ENCODE measurements around the gene FAM120B.

The FAM120B gene

GRCh38 chr6:170404697-170405096, 98.1 kb downstream of the FAM120B start:
- TF ChIP-seq CTCF (IDR thresholded peaks at IDR 0.05): no peak

- no peak for TF ChIP-seq CTCF (IDR thresholded peaks at IDR 0.05)
These were observed 98.9 kb downstream of the FAM120B start for GRCh38 chr6:170405311-170405975.

GRCh38 chr6:170407200-170407599, 100.6 kb downstream of the FAM120B start:
- no peak for TF ChIP-seq CTCF (IDR thresholded peaks at IDR 0.05)

- TF ChIP-seq CTCF (IDR thresholded peaks at IDR 0.05): no peak
These were observed 101.4 kb downstream of the FAM120B start for GRCh38 chr6:170407932-170408331.

- no peak for TF ChIP-seq CTCF (IDR thresholded peaks at IDR 0.05)
These were observed 103.7 kb downstream of the FAM120B start for GRCh38 chr6:170410241-170410640.

- TF ChIP-seq CTCF (IDR thresholded peaks at IDR 0.05): no peak
These were observed 108.8 kb downstream of the FAM120B start for GRCh38 chr6:170415318-170415717.

- no peak for TF ChIP-seq CTCF (IDR thresholded peaks at IDR 0.05)
These were observed 109.7 kb downstream of the FAM120B start for GRCh38 chr6:170416303-170416702.
